PC-9 (cell line): ENCODE results near the gene DNAAF3.

Experiments
- EZH2 ChIP-seq: fragments of 200-600 bp; sonication (generic); IDR thresholded peaks from 2 replicates; pipeline ENCODE4 v1.8.0; 2017; ENCODE audit warnings: antibody characterized with exemption, low read depth
- TF ChIP-seq, protein P1 (sequence below): fragments of 200-600 bp; sonication (generic); conservative IDR thresholded peaks from 2 replicates; pipeline ENCODE4 v1.6.1; 2017; ENCODE audit warnings: mixed run types, antibody characterized with exemption, mild to moderate bottlenecking, moderate library complexity

GRCh38 chr19:55147545-55148251 is 18.7 kb downstream of the DNAAF3 start:
- TF ChIP-seq, protein P1, sequence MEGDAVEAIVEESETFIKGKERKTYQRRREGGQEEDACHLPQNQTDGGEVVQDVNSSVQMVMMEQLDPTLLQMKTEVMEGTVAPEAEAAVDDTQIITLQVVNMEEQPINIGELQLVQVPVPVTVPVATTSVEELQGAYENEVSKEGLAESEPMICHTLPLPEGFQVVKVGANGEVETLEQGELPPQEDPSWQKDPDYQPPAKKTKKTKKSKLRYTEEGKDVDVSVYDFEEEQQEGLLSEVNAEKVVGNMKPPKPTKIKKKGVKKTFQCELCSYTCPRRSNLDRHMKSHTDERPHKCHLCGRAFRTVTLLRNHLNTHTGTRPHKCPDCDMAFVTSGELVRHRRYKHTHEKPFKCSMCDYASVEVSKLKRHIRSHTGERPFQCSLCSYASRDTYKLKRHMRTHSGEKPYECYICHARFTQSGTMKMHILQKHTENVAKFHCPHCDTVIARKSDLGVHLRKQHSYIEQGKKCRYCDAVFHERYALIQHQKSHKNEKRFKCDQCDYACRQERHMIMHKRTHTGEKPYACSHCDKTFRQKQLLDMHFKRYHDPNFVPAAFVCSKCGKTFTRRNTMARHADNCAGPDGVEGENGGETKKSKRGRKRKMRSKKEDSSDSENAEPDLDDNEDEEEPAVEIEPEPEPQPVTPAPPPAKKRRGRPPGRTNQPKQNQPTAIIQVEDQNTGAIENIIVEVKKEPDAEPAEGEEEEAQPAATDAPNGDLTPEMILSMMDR, result no peak
- no peak for TF ChIP-seq EZH2
